HL-60 (cell line): Measurements from ENCODE around the gene SLC6A13.

Experiments used
- CTCF ChIP-seq: IDR thresholded peaks from one replicate; pipeline ENCODE4 v1.5.1; 2011; ENCODE audit warnings: low read length, control low read depth, inconsistent platforms; ENCODE audit not compliant: insufficient read depth
- GABPA ChIP-seq: IDR thresholded peaks from 2 replicates; pipeline ENCODE4 v1.6.1; 2012; ENCODE audit warnings: low read depth

GRCh38 chr12:215116-215515 is 47.5 kb downstream of the SLC6A13 start:
- TF ChIP-seq CTCF (no peak), GABPA (no peak)
